HAP-1 (cell line): ENCODE results near the gene PCDHB12.
A peak's percentile ranks its signal among the peaks of the same experiment; 100 is the strongest.
"Not testable (repeated sequence)": the region's sequence is repeated elsewhere in the genome, so short reads cannot be mapped to it uniquely, and the experiment has no call there.

Experiments used
- DNase-seq, 2 experiments: peaks; one replicate each; pipeline ENCODE4 v3.0.0-alpha.2; 2016 to 2020; ENCODE audit warnings: low spot score in 2 of 2
- H3K27me3 ChIP-seq: fragments of 250-450 bp; sonication (Bioruptor Pico); 2 replicates; pipeline ENCODE4 v1.5.1; 2020; ENCODE audit warnings: low read depth, mild to moderate bottlenecking, moderate library complexity
- H3K36me3 ChIP-seq: fragments of 250-450 bp; sonication (Bioruptor Pico); replicated peaks from 2 replicates; pipeline ENCODE4 v1.5.1; 2020; ENCODE audit warnings: mild to moderate bottlenecking
- H3K4me1 ChIP-seq: fragments of 250-450 bp; sonication (Bioruptor Pico); 2 replicates; pipeline ENCODE4 v1.5.1; 2020; ENCODE audit warnings: mild to moderate bottlenecking
- H3K4me3 ChIP-seq: fragments of 250-450 bp; sonication (Bioruptor Pico); 2 replicates; pipeline ENCODE4 v1.5.1; 2020; ENCODE audit warnings: mild to moderate bottlenecking, moderate library complexity
- H3K9me3 ChIP-seq: fragments of 250-450 bp; sonication (Bioruptor Pico); 2 replicates; pipeline ENCODE4 v1.5.1; 2020; ENCODE audit warnings: mild to moderate bottlenecking, moderate library complexity
- in situ Hi-C: fragments of 300-500 bp; cut with MboI; formaldehyde crosslinking; loops from 3 replicates; pipeline ENCODE4 v1.14.3; 2020; ENCODE audit warnings: low sequenced_read_pairs, inconsistent platforms, mixed read lengths

Gene PCDHB12

GRCh38 chr5:141189131-141189530 is 19.4 kb upstream of the PCDHB12 start:
- H3K4me1 ChIP-seq, H3K36me3 ChIP-seq, H3K27me3 ChIP-seq, in situ Hi-C loops, H3K4me3 ChIP-seq, H3K9me3 ChIP-seq, DNase-seq: not testable (repeated sequence)

DNA sequence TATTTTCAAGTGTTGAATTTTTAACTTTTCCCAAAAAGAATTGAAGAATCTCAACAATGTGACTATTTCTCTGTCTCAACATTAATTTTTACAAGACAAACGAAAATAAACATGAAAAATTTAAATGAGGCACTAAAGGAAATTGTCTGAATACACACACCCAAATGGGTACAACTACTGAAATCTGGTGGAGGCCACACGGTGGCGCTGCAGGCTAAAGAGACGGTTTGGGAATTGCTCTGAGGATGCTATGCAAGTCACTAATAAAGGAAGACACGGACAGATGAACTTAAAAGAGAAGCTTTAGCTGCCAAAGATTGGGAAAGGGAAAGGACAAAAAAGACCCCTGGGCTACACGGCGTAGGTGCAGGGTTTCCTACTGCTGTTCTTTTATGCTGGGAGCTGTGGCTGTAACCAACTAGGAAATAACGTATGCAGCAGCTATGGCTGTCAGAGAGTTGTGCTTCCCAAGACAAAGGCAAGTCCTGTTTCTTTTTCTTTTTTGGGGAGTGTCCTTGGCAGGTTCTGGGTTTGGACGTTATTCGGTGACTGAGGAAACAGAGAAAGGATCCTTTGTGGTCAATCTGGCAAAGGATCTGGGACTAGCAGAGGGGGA is 16.3 kb upstream of the PCDHB12 start, which contains the start of gene PCDHB10:
Gene PCDHB10, plus strand, starts transcription at position 244 of the 616 bp plus-strand sequence. Its CDS starts 200 bp downstream, at position 444.
- in situ Hi-C loops = no loop called here
- no peaks in the 10 kb centered on the region for H3K4me1 ChIP-seq
- no peaks in the 10 kb centered on the region for H3K27me3 ChIP-seq
- peak; percentile 39 to 77 for DNase-seq
- H3K36me3 ChIP-seq = no peaks in the 10 kb centered on the region
- no peak within 1 kb of the TSS for H3K4me3 ChIP-seq
- H3K9me3 ChIP-seq = no peaks in the 10 kb centered on the region

DNA sequence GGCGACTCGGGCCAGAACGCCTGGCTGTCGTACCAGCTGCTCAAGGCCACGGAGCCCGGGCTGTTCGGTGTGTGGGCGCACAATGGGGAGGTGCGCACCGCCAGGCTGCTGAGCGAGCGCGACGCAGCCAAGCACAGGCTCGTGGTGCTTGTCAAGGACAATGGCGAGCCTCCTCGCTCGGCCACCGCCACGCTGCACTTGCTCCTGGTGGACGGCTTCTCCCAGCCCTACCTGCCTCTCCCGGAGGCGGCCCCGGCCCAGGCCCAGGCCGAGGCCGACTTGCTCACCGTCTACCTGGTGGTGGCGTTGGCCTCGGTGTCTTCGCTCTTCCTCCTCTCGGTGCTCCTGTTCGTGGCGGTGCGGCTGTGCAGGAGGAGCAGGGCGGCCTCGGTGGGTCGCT is 14.2 kb upstream of the PCDHB12 start:
- H3K36me3 ChIP-seq, H3K4me1 ChIP-seq, in situ Hi-C loops, H3K9me3 ChIP-seq, H3K27me3 ChIP-seq, DNase-seq, H3K4me3 ChIP-seq: not testable (repeated sequence)

GRCh38 chr5:141196363-141196762 is 12.2 kb upstream of the PCDHB12 start:
- H3K4me3 ChIP-seq = no peak overlapping the region
- H3K4me1 ChIP-seq = no peaks in the 10 kb centered on the region
- no peaks in the 10 kb centered on the region for H3K27me3 ChIP-seq
- H3K9me3 ChIP-seq = no peaks in the 10 kb centered on the region
- in situ Hi-C loops = no loop called here
- no peak for DNase-seq
- no peaks in the 10 kb centered on the region for H3K36me3 ChIP-seq

- peak; percentile 4 to 47 for DNase-seq
- H3K27me3 ChIP-seq = no peaks in the 10 kb centered on the region
- H3K9me3 ChIP-seq = no peaks in the 10 kb centered on the region
- in situ Hi-C loops = loop anchor here (25.0 kb wide), 1 partner anchor 363 kb away; no protein-coding TSS in a partner anchor
- no peaks in the 10 kb centered on the region for H3K36me3 ChIP-seq
- H3K4me3 ChIP-seq = no peak within 1 kb of the TSS
- H3K4me1 ChIP-seq = no peaks in the 10 kb centered on the region
These were observed 8.9 kb upstream of the PCDHB12 start, which contains the start of gene PCDHB11 for GRCh38 chr5:141199359-141200235. Gene PCDHB11, plus strand, starts transcription at chr5:141199627. Its CDS starts 148 bp downstream, at chr5:141199775.

DNA sequence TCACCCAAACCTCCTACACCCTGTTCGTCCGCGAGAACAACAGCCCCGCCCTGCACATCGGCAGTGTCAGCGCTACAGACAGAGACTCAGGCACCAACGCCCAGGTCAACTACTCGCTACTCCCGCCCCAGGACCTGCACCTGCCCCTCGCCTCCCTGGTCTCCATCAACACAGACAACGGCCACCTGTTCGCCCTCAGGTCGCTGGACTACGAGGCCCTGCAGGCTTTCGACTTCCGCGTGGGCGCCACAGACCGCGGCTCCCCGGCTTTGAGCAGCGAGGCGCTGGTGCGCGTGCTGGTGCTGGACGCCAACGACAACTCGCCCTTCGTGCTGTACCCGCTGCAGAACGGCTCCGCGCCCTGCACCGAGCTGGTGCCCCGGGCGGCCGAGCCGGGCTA is 7.4 kb upstream of the PCDHB12 start:
- in situ Hi-C loops = loop anchor here (25.0 kb wide), 1 partner anchor 361 kb away; no protein-coding TSS in a partner anchor
- H3K27me3 ChIP-seq, H3K4me1 ChIP-seq, DNase-seq, H3K9me3 ChIP-seq, H3K36me3 ChIP-seq, H3K4me3 ChIP-seq: not testable (repeated sequence)

DNA sequence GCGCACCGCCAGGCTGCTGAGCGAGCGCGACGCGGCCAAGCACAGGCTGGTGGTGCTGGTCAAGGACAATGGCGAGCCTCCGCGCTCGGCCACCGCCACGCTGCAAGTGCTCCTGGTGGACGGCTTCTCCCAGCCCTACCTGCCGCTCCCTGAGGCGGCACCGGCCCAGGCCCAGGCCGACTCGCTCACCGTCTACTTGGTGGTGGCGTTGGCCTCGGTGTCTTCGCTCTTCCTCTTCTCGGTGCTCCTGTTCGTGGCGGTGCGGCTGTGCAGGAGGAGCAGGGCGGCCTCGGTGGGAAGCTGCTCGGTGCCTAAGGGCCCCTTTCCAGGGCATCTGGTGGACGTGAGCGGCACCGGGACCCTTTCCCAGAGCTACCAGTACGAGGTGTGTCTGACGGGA is 6.9 kb upstream of the PCDHB12 start:
- H3K36me3 ChIP-seq, H3K4me1 ChIP-seq, H3K4me3 ChIP-seq, H3K27me3 ChIP-seq, H3K9me3 ChIP-seq, DNase-seq: not testable (repeated sequence)
- in situ Hi-C loops = loop anchor here (25.0 kb wide), 1 partner anchor 361 kb away; no protein-coding TSS in a partner anchor

GRCh38 chr5:141210281-141210680 is 1.8 kb downstream of the PCDHB12 start:
- H3K36me3 ChIP-seq, H3K27me3 ChIP-seq, DNase-seq, H3K9me3 ChIP-seq, H3K4me3 ChIP-seq, H3K4me1 ChIP-seq: not testable (repeated sequence)
- in situ Hi-C loops = loop anchor here (25.0 kb wide), 1 partner anchor 352 kb away; no protein-coding TSS in a partner anchor

DNA sequence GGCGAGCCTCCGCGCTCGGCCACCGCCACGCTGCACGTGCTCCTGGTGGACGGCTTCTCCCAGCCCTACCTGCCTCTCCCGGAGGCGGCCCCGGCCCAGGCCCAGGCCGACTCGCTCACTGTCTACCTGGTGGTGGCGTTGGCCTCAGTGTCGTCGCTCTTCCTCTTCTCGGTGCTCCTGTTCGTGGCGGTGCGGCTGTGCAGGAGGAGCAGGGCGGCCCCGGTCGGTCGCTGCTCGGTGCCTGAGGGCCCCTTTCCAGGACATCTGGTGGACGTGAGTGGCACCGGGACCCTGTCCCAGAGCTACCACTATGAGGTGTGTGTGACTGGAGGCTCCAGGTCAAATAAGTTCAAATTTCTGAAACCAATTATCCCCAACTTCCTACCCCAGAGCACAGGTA is 2.3 kb downstream of the PCDHB12 start:
- not testable (repeated sequence) for H3K9me3 ChIP-seq, H3K36me3 ChIP-seq, H3K4me3 ChIP-seq, DNase-seq, H3K4me1 ChIP-seq, H3K27me3 ChIP-seq
- in situ Hi-C loops = loop anchor here (25.0 kb wide), 1 partner anchor 351 kb away; no protein-coding TSS in a partner anchor

GRCh38 chr5:141213656-141214339 is 5.3 kb downstream of the PCDHB12 start, which contains the start of gene PCDHB13:
Gene PCDHB13, plus strand, starts transcription at chr5:141213919. Its CDS starts 205 bp downstream, at chr5:141214124.
- H3K36me3 ChIP-seq, H3K4me1 ChIP-seq, H3K9me3 ChIP-seq, H3K27me3 ChIP-seq: not testable (repeated sequence)
- DNase-seq = peak; percentile 65 to 86
- in situ Hi-C loops = loop anchor here (25.0 kb wide), 1 partner anchor 349 kb away; no protein-coding TSS in a partner anchor
- peak within 1 kb of the TSS; percentile 17 for H3K4me3 ChIP-seq

- H3K27me3 ChIP-seq, DNase-seq, H3K4me1 ChIP-seq, H3K36me3 ChIP-seq, H3K9me3 ChIP-seq, H3K4me3 ChIP-seq: not testable (repeated sequence)
- in situ Hi-C loops = loop anchor here (25.0 kb wide), 1 partner anchor 348 kb away; no protein-coding TSS in a partner anchor
These were observed 6.1 kb downstream of the PCDHB12 start for GRCh38 chr5:141214583-141214982.

GRCh38 chr5:141215504-141215903 is 7.0 kb downstream of the PCDHB12 start:
- H3K9me3 ChIP-seq, DNase-seq, H3K4me3 ChIP-seq, H3K27me3 ChIP-seq, H3K4me1 ChIP-seq, H3K36me3 ChIP-seq: not testable (repeated sequence)
- in situ Hi-C loops = loop anchor here (25.0 kb wide), 1 partner anchor 347 kb away; no protein-coding TSS in a partner anchor

DNA sequence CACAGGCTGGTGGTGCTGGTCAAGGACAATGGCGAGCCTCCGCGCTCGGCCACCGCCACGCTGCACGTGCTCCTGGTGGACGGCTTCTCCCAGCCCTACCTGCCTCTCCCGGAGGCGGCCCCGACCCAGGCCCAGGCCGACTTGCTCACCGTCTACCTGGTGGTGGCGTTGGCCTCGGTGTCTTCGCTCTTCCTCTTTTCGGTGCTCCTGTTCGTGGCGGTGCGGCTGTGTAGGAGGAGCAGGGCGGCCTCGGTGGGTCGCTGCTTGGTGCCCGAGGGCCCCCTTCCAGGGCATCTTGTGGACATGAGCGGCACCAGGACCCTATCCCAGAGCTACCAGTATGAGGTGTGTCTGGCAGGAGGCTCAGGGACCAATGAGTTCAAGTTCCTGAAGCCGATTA is 7.5 kb downstream of the PCDHB12 start:
- H3K4me3 ChIP-seq, H3K9me3 ChIP-seq, H3K36me3 ChIP-seq, H3K4me1 ChIP-seq, DNase-seq, H3K27me3 ChIP-seq: not testable (repeated sequence)
- in situ Hi-C loops = loop anchor here (25.0 kb wide), 1 partner anchor 346 kb away; no protein-coding TSS in a partner anchor
